Rectal smooth muscle tissue (tissue), 1 donor: ENCODE data around the gene TNFAIP8.
"Not testable (repeated sequence)": the region's sequence is repeated elsewhere in the genome, so short reads cannot be mapped to it uniquely, and the experiment has no call there.

Experiments used
- H3K27ac ChIP-seq: one replicate; pipeline ENCODE4 v1.7.0; 2013; ENCODE audit warnings: low read depth, low read length, inconsistent platforms
- H3K27me3 ChIP-seq: one replicate; pipeline ENCODE4 v1.7.0; 2013; ENCODE audit warnings: low read length; ENCODE audit not compliant: control insufficient read depth, insufficient read depth
- H3K36me3 ChIP-seq: one replicate; pipeline ENCODE4 v1.7.0; 2013; ENCODE audit warnings: low read length; ENCODE audit not compliant: control insufficient read depth, insufficient read depth
- H3K4me1 ChIP-seq: one replicate; pipeline ENCODE4 v1.7.0; 2013; ENCODE audit warnings: low read length; ENCODE audit not compliant: control insufficient read depth, insufficient read depth
- H3K4me3 ChIP-seq: one replicate; pipeline ENCODE4 v1.7.0; 2013; ENCODE audit warnings: low read length
- H3K9ac ChIP-seq: one replicate; pipeline ENCODE4 v1.7.0; 2013; ENCODE audit warnings: low read length

Gene TNFAIP8

GRCh38 chr5:119412279-119413227 lies 56.7 kb downstream of the TNFAIP8 start:
- no peak overlapping the region for H3K27ac ChIP-seq
- no peaks in the 10 kb centered on the region for H3K27me3 ChIP-seq
- no peaks in the 10 kb centered on the region for H3K36me3 ChIP-seq
- no peaks in the 10 kb centered on the region for H3K4me1 ChIP-seq
- H3K4me3 ChIP-seq, result no peak overlapping the region
- no peak overlapping the region for H3K9ac ChIP-seq

- not testable (repeated sequence) for H3K4me3 ChIP-seq, H3K9ac ChIP-seq, H3K36me3 ChIP-seq, H3K27me3 ChIP-seq, H3K27ac ChIP-seq, H3K4me1 ChIP-seq
Observed at GRCh38 chr5:119414124-119414734, 58.4 kb downstream of the TNFAIP8 start.

DNA sequence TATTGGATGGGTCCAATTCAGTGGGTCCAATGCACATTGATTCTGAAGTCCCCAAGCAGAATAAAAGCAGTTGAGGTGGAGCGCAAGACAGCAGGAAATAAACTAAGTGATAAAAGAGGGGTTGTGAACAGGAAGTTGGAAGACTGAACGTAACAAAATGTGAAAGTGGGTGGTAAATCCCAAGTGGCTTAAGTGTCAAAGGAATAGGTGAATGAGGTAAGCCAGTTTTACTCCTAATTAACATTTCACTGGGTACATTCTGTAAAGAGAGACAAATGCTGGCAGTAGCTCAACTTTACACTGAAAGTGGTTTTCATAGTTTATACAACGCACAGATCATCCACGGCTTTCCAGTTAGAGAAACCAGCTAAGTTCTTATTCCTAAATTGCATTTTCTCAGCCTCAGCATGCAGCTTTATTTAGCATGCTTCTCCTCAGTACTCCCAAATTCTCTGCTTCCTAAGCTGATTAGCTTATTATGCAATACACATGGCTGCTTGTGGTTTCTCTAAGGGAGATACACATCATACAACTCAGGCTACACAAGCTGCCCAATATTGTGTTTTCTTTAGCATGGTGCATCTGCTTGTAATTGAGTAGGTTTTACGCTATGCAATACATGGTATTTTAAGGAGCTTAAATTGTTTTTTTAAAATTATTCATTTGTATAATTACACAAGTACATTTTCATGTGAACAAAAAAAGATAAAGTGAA lies 62.2 kb downstream of the TNFAIP8 start:
- no peak overlapping the region for H3K4me3 ChIP-seq
- no peak overlapping the region for H3K27ac ChIP-seq
- H3K27me3 ChIP-seq, result no peaks in the 10 kb centered on the region
- no peaks in the 10 kb centered on the region for H3K36me3 ChIP-seq
- H3K9ac ChIP-seq, result no peak overlapping the region
- H3K4me1 ChIP-seq, result no peaks in the 10 kb centered on the region

DNA sequence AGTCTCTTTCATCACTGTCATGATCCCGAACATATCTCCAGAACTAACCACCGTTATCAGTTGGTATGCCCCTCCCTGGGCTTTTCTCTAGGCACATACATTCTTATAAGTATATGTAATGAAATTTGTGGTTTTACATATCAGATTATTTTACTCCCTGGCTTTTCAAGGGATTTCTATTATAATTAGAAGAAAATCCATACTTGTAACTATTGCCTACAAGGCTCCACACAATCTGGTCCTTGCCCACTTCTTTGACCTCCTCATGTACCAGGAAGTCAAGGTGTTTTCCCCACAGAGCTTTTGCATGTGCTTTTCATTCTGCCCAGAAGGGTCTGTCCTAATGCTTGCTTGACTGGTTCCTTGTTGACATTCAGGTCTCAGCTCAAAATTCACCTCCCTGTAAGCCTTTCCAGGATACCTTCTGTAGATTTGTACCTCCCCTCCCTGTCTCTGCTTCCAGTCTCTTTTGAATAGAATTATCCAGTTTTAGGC lies 62.8 kb downstream of the TNFAIP8 start:
- Histone ChIP-seq H3K36me3 (no peaks in the 10 kb centered on the region), H3K4me3 (no peak overlapping the region), H3K4me1 (no peaks in the 10 kb centered on the region), H3K9ac (no peak overlapping the region), H3K27me3 (no peaks in the 10 kb centered on the region), H3K27ac (no peak overlapping the region)

GRCh38 chr5:119420169-119420568 lies 64.3 kb downstream of the TNFAIP8 start:
- H3K36me3 ChIP-seq, result no peaks in the 10 kb centered on the region
- no peaks in the 10 kb centered on the region for H3K27me3 ChIP-seq
- H3K4me3 ChIP-seq, result no peak overlapping the region
- H3K27ac ChIP-seq, result no peak overlapping the region
- H3K9ac ChIP-seq, result no peak overlapping the region
- H3K4me1 ChIP-seq, result no peaks in the 10 kb centered on the region

- Histone ChIP-seq H3K4me3 (no peak overlapping the region), H3K4me1 (peaks cover 3% of the 10 kb centered on the region), H3K27ac (no peak overlapping the region), H3K9ac (no peak overlapping the region), H3K27me3 (no peaks in the 10 kb centered on the region), H3K36me3 (no peaks in the 10 kb centered on the region)
Observed at GRCh38 chr5:119426057-119426456, 70.2 kb downstream of the TNFAIP8 start.

GRCh38 chr5:119427060-119427459 lies 71.2 kb downstream of the TNFAIP8 start:
- no peak overlapping the region for H3K9ac ChIP-seq
- no peaks in the 10 kb centered on the region for H3K36me3 ChIP-seq
- peaks cover 3% of the 10 kb centered on the region for H3K4me1 ChIP-seq
- H3K27ac ChIP-seq, result no peak overlapping the region
- no peak overlapping the region for H3K4me3 ChIP-seq
- no peaks in the 10 kb centered on the region for H3K27me3 ChIP-seq

DNA sequence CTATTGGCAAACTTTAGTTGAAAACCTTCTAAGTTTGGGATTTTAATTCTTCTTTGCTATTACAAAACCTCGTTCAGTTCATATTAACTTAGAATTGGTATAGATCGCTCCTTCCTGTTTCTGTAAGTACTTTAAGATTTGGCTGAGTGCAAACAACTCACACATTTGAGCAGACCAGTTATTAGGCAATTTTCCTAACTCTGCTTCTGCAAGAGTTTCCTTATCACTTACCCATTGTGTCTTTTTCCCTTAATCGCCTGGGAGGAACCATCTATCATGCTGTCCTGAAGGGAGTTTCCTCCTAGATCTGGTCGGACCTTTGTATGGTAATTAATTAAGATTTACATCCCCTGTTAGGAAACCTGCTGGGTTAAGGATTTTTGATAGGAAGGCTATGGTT lies 71.8 kb downstream of the TNFAIP8 start:
- H3K9ac ChIP-seq, H3K4me3 ChIP-seq, H3K4me1 ChIP-seq, H3K27me3 ChIP-seq, H3K36me3 ChIP-seq, H3K27ac ChIP-seq: not testable (repeated sequence)

DNA sequence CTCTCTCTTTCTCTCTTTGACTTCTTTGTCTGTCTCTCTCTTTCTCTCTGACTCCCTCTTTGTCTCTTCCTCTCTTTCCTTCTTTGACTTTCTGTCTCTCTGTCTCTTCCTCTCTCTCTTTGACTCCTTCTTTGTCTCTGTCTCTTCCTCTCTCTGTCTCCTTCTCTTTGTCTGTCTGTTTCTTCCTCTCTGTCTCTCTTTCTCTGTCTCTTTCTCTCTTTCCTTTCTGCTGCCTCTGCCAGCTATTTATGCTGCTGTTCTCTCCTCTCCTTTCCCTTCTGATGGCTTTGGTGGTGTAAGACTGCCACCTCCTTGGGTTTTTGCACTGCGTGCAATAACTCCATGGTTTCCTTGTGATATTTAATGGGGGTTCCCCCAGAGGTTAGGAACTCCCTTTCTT lies 72.3 kb downstream of the TNFAIP8 start:
- not testable (repeated sequence) for H3K27me3 ChIP-seq, H3K4me1 ChIP-seq, H3K36me3 ChIP-seq, H3K4me3 ChIP-seq, H3K27ac ChIP-seq, H3K9ac ChIP-seq

DNA sequence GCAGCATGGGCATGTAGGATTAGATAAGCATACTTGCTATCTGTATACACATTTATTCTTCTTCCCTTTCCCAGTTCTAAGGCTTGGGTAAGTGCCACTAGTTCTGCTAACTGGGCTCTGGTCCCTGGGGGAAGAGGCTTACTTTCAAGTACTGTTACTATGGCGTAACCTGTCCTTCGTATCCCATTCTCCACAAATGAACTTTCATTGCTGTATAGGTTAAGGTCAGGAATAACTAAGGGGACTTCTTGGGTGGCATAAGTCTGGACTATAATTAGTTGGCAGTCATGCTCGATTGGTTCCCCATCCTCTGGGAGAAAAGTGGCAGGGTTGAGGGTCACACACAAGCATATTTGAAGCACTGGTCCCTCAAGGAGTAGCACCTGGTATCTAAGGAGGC lies 72.8 kb downstream of the TNFAIP8 start:
- H3K4me3 ChIP-seq, H3K27ac ChIP-seq, H3K4me1 ChIP-seq, H3K9ac ChIP-seq, H3K36me3 ChIP-seq, H3K27me3 ChIP-seq: not testable (repeated sequence)

- H3K9ac ChIP-seq, result not testable (repeated sequence)
Observed at GRCh38 chr5:119432674-119433237, 76.9 kb downstream of the TNFAIP8 start.

GRCh38 chr5:119435436-119436132 lies 79.8 kb downstream of the TNFAIP8 start:
- Histone ChIP-seq H3K36me3 (no peaks in the 10 kb centered on the region), H3K4me1 (no peaks in the 10 kb centered on the region), H3K27me3 (no peaks in the 10 kb centered on the region), H3K9ac (no peak overlapping the region), H3K4me3 (no peak overlapping the region), H3K27ac (no peak overlapping the region)

More at GRCh38 chr5:119432674-119433237, 76.9 kb downstream of the TNFAIP8 start:
- H3K27me3 ChIP-seq, H3K4me1 ChIP-seq, H3K36me3 ChIP-seq, H3K27ac ChIP-seq, H3K4me3 ChIP-seq: not testable (repeated sequence)
